Measurements from ENCODE around the gene ZIC2.

GRCh38 chr13:99966064-99966805 is 15.3 kb upstream of the ZIC2 start:
- TF ChIP-seq CTCF (IDR thresholded peaks at IDR 0.05) (no peak), POLR2A (IDR thresholded peaks at IDR 0.05) (no peak)
